LNCaP clone FGC (cell line): Measurements from ENCODE around the gene SUOX.

ENCODE experiments used
- DNase-seq: peaks from one replicate; pipeline ENCODE4 v3.0.0-alpha.2; 2011; ENCODE audit warnings: low read depth
- H3K4me3 ChIP-seq: 2 replicates; pipeline ENCODE4 v1.5.1; 2011; ENCODE audit warnings: mild to moderate bottlenecking, low read depth, low read length, control low read depth
- TF ChIP-seq, protein P1 (sequence below): IDR thresholded peaks from 2 replicates; pipeline ENCODE4 v1.5.1; 2012; ENCODE audit warnings: mild to moderate bottlenecking; ENCODE audit not compliant: control insufficient read depth, insufficient read depth; ENCODE audit errors: extremely low read depth

SUOX gene

DNA sequence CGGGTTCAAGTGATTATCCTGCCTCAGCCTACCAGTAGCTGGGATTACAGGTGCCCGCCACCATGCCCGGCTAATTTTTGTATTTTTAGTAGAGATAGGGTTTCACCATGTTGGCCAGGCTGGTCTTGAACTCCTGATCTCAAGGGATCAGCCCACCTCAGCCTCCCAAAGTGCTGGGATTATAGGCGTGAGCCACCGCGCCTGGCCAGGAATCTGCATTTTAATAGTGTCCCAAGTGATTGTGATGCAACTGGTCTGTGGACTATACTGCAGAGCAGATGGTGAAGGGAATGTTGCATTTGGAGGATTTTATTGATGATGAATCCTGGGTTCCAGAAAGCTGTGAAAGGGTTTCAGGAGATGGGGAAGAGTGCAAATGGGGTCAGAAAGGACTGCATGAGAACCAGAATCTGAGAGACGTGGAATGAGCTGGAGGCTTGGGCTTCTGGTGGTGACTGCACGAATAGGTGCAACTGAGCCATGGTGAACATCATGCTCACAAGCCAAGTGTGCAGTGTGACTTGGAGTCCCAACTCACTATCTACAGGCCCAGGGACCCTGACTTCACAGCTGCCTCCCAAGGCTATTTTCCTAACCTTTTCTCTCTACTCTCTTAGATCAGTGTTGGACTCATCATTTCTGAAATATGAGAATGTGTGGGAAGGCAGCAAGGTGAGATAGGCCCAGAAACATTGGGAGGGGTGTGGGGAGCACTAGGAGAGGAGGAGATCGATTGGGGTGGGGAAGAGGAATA is 49.1 kb downstream of the SUOX start:
- no peak for DNase-seq
- H3K4me3 ChIP-seq, result no peak overlapping the region
- TF ChIP-seq, protein P1, sequence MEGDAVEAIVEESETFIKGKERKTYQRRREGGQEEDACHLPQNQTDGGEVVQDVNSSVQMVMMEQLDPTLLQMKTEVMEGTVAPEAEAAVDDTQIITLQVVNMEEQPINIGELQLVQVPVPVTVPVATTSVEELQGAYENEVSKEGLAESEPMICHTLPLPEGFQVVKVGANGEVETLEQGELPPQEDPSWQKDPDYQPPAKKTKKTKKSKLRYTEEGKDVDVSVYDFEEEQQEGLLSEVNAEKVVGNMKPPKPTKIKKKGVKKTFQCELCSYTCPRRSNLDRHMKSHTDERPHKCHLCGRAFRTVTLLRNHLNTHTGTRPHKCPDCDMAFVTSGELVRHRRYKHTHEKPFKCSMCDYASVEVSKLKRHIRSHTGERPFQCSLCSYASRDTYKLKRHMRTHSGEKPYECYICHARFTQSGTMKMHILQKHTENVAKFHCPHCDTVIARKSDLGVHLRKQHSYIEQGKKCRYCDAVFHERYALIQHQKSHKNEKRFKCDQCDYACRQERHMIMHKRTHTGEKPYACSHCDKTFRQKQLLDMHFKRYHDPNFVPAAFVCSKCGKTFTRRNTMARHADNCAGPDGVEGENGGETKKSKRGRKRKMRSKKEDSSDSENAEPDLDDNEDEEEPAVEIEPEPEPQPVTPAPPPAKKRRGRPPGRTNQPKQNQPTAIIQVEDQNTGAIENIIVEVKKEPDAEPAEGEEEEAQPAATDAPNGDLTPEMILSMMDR, result no peak

DNA sequence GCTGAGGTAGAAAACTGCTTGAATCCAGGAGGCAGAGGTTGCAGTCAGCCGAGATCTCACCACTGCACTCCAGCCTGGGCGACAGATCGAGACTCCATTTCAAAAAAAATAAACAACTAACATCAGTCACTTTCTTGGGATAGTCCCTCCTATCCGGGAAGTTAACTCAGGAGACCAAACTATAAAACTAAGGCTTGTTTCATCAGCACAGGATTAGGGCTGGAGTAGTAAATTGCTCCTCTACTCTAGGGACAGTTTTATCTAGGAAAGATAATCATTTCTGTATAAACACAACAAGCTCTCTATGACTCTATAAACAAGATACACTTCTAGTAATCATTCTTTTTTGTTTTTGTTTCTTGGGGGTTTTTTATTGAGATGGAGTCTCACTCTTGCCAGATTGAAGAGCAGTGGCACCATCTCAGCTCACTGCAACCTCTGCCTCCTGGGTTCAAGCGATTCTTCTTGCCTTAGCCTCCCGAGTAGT is 56.4 kb downstream of the SUOX start:
- H3K4me3 ChIP-seq, result no peak overlapping the region
- DNase-seq, result no peak
- TF ChIP-seq, protein P1, result no peak
